ENCODE measurements around the gene CARS2.

Gene CARS2

GRCh38 chr13:110620596-110620995 is 85.3 kb downstream of the CARS2 start:
- H3K36me3 ChIP-seq (ENCODE audit: control insufficient read depth, insufficient read depth, low read length) = no peaks in the 10 kb centered on the region; the same call in 1 of the 2 replicates
- WGBS (ENCODE audit: insufficient coverage, insufficient read length) = no CpG with 5 or more reads among the region's 2 CpGs
- DNase-seq (ENCODE audit: low read depth, low spot score) = no peak
- H3K9me3 ChIP-seq (ENCODE audit: control insufficient read depth, insufficient read depth, low read length) = no peaks in the 10 kb centered on the region
- no peak overlapping the region for H3K4me3 ChIP-seq (ENCODE audit: low read length)
- H3K27me3 ChIP-seq (ENCODE audit: control insufficient read depth, insufficient read depth, low read length) = no peaks in the 10 kb centered on the region
- no peak overlapping the region for H3K27ac ChIP-seq (ENCODE audit: low read length)
- H3K4me1 ChIP-seq (ENCODE audit: control insufficient read depth, insufficient read depth, low read length) = 0 out of 2 replicates have a peak, but pooled peaks cover 1% of the 10 kb centered on the region

- Histone ChIP-seq H3K27ac (ENCODE audit: low read length) (no peak overlapping the region), H3K4me3 (ENCODE audit: low read length) (no peak overlapping the region), H3K9me3 (ENCODE audit: control insufficient read depth, insufficient read depth, low read length) (no peaks in the 10 kb centered on the region), H3K27me3 (ENCODE audit: control insufficient read depth, insufficient read depth, low read length) (no peaks in the 10 kb centered on the region), H3K4me1 (ENCODE audit: control insufficient read depth, insufficient read depth, low read length) (peaks cover 3% of the 10 kb centered on the region; the same call in 1 of the 2 replicates), H3K36me3 (ENCODE audit: control insufficient read depth, insufficient read depth, low read length) (no peaks in the 10 kb centered on the region; the same call in 1 of the 2 replicates)
- DNase-seq (ENCODE audit: low read depth, low spot score) = no peak
- WGBS (ENCODE audit: insufficient coverage, insufficient read length) = no CpG with 5 or more reads among the region's 9 CpGs
Observed at GRCh38 chr13:110618780-110619179, 87.1 kb downstream of the CARS2 start.

GRCh38 chr13:110618167-110618566 is 87.7 kb downstream of the CARS2 start:
- no CpG with 5 or more reads among the region's 8 CpGs for WGBS (ENCODE audit: insufficient coverage, insufficient read length)
- peaks cover 3% of the 10 kb centered on the region; the same call in 1 of the 2 replicates for H3K4me1 ChIP-seq (ENCODE audit: control insufficient read depth, insufficient read depth, low read length)
- DNase-seq (ENCODE audit: low read depth, low spot score) = no peak
- H3K4me3 ChIP-seq (ENCODE audit: low read length) = no peak overlapping the region
- no peaks in the 10 kb centered on the region for H3K27me3 ChIP-seq (ENCODE audit: control insufficient read depth, insufficient read depth, low read length)
- H3K9me3 ChIP-seq (ENCODE audit: control insufficient read depth, insufficient read depth, low read length) = no peaks in the 10 kb centered on the region
- no peaks in the 10 kb centered on the region; the same call in 1 of the 2 replicates for H3K36me3 ChIP-seq (ENCODE audit: control insufficient read depth, insufficient read depth, low read length)
- H3K27ac ChIP-seq (ENCODE audit: low read length) = no peak overlapping the region

- DNase-seq (ENCODE audit: low read depth, low spot score) = no peak
- no peaks in the 10 kb centered on the region for H3K27me3 ChIP-seq (ENCODE audit: control insufficient read depth, insufficient read depth, low read length)
- H3K9me3 ChIP-seq (ENCODE audit: control insufficient read depth, insufficient read depth, low read length) = no peaks in the 10 kb centered on the region
- no peaks in the 10 kb centered on the region for H3K36me3 ChIP-seq (ENCODE audit: control insufficient read depth, insufficient read depth, low read length)
- no peak overlapping the region for H3K4me3 ChIP-seq (ENCODE audit: low read length)
- H3K27ac ChIP-seq (ENCODE audit: low read length) = no peak overlapping the region
- no CpG with 5 or more reads among the region's 8 CpGs for WGBS (ENCODE audit: insufficient coverage, insufficient read length)
- peaks cover 3% of the 10 kb centered on the region; the same call in 1 of the 2 replicates for H3K4me1 ChIP-seq (ENCODE audit: control insufficient read depth, insufficient read depth, low read length)
Observed at GRCh38 chr13:110617321-110618072, 88.4 kb downstream of the CARS2 start.

- Histone ChIP-seq H3K4me3 (ENCODE audit: low read length) (peak overlapping the region; percentile 81), H3K4me1 (ENCODE audit: control insufficient read depth, insufficient read depth, low read length) (peaks cover 3% of the 10 kb centered on the region; the same call in 1 of the 2 replicates)
- WGBS (ENCODE audit: insufficient coverage, insufficient read length) = no CpG with 5 or more reads among the region's 37 CpGs
Observed at GRCh38 chr13:110616103-110617101, 89.5 kb downstream of the CARS2 start.

GRCh38 chr13:110615322-110616102 is 90.4 kb downstream of the CARS2 start, which contains the start of gene NAXD:
Gene NAXD (plus strand): TSS chr13:110615545. CDS start chr13:110615602, 57 bp downstream.
- Histone ChIP-seq H3K9me3 (ENCODE audit: control insufficient read depth, insufficient read depth, low read length) (no peaks in the 10 kb centered on the region), H3K4me3 (ENCODE audit: low read length) (peak within 1 kb of the TSS; percentile 81), H3K4me1 (ENCODE audit: control insufficient read depth, insufficient read depth, low read length) (peaks cover 3% of the 10 kb centered on the region; the same call in 1 of the 2 replicates), H3K36me3 (ENCODE audit: control insufficient read depth, insufficient read depth, low read length) (no peaks in the 10 kb centered on the region), H3K27me3 (ENCODE audit: control insufficient read depth, insufficient read depth, low read length) (no peaks in the 10 kb centered on the region), H3K27ac (ENCODE audit: low read length) (no peak within 1 kb of the TSS)
- no CpG with 5 or more reads among the region's 95 CpGs for WGBS (ENCODE audit: insufficient coverage, insufficient read length)
- DNase-seq (ENCODE audit: low read depth, low spot score) = peak; percentile 71

More at GRCh38 chr13:110616103-110617101, 89.5 kb downstream of the CARS2 start:
- DNase-seq (ENCODE audit: low read depth, low spot score) = no peak
- H3K36me3 ChIP-seq (ENCODE audit: control insufficient read depth, insufficient read depth, low read length) = no peaks in the 10 kb centered on the region
- H3K27me3 ChIP-seq (ENCODE audit: control insufficient read depth, insufficient read depth, low read length) = no peaks in the 10 kb centered on the region
- no peak overlapping the region for H3K27ac ChIP-seq (ENCODE audit: low read length)
- H3K9me3 ChIP-seq (ENCODE audit: control insufficient read depth, insufficient read depth, low read length) = no peaks in the 10 kb centered on the region

- DNase-seq (ENCODE audit: low read depth, low spot score) = no peak
- no peaks in the 10 kb centered on the region for H3K9me3 ChIP-seq (ENCODE audit: control insufficient read depth, insufficient read depth, low read length)
- no peaks in the 10 kb centered on the region for H3K36me3 ChIP-seq (ENCODE audit: control insufficient read depth, insufficient read depth, low read length)
- H3K4me3 ChIP-seq (ENCODE audit: low read length) = peak overlapping the region; percentile 1; the same call in 1 of the 2 replicates
- no CpG with 5 or more reads among the region's 11 CpGs for WGBS (ENCODE audit: insufficient coverage, insufficient read length)
- peaks cover 7% of the 10 kb centered on the region for H3K4me1 ChIP-seq (ENCODE audit: control insufficient read depth, insufficient read depth, low read length)
- H3K27me3 ChIP-seq (ENCODE audit: control insufficient read depth, insufficient read depth, low read length) = no peaks in the 10 kb centered on the region
- H3K27ac ChIP-seq (ENCODE audit: low read length) = no peak overlapping the region
Observed at GRCh38 chr13:110615005-110615321, 91.0 kb downstream of the CARS2 start.

- H3K27me3 ChIP-seq (ENCODE audit: control insufficient read depth, insufficient read depth, low read length) = no peaks in the 10 kb centered on the region
- H3K4me3 ChIP-seq (ENCODE audit: low read length) = no peak overlapping the region
- no peak overlapping the region for H3K27ac ChIP-seq (ENCODE audit: low read length)
- WGBS (ENCODE audit: insufficient coverage, insufficient read length) = no CpG with 5 or more reads among the region's 12 CpGs
- H3K36me3 ChIP-seq (ENCODE audit: control insufficient read depth, insufficient read depth, low read length) = no peaks in the 10 kb centered on the region
- peaks cover 6% of the 10 kb centered on the region for H3K4me1 ChIP-seq (ENCODE audit: control insufficient read depth, insufficient read depth, low read length)
- H3K9me3 ChIP-seq (ENCODE audit: control insufficient read depth, insufficient read depth, low read length) = no peaks in the 10 kb centered on the region
- no peak for DNase-seq (ENCODE audit: low read depth, low spot score)
Observed at GRCh38 chr13:110610955-110611595, 94.8 kb downstream of the CARS2 start.

- H3K4me3 ChIP-seq (ENCODE audit: low read length) = no peak overlapping the region
- H3K4me1 ChIP-seq (ENCODE audit: control insufficient read depth, insufficient read depth, low read length) = peaks cover 4% of the 10 kb centered on the region
- WGBS (ENCODE audit: insufficient coverage, insufficient read length) = no CpG with 5 or more reads among the region's 3 CpGs
- H3K9me3 ChIP-seq (ENCODE audit: control insufficient read depth, insufficient read depth, low read length) = no peaks in the 10 kb centered on the region
- H3K27me3 ChIP-seq (ENCODE audit: control insufficient read depth, insufficient read depth, low read length) = no peaks in the 10 kb centered on the region
- no peak for DNase-seq (ENCODE audit: low read depth, low spot score)
- H3K27ac ChIP-seq (ENCODE audit: low read length) = no peak overlapping the region
- no peaks in the 10 kb centered on the region for H3K36me3 ChIP-seq (ENCODE audit: control insufficient read depth, insufficient read depth, low read length)
Observed at GRCh38 chr13:110607675-110608224, 98.2 kb downstream of the CARS2 start.

All from iPS DF 6.9 (cell line).